HK-2 (cell line): ENCODE measurements around the gene GNG11.
A peak's percentile ranks its signal among the peaks of the same experiment; 100 is the strongest.
"Not testable (repeated sequence)": the region's sequence is repeated elsewhere in the genome, so short reads cannot be mapped to it uniquely, and the experiment has no call there.

Experiments used
- DNase-seq: peaks from one replicate; pipeline ENCODE4 v3.0.0-alpha.2; 2018; ENCODE audit not compliant: unreplicated experiment

Gene GNG11

DNA sequence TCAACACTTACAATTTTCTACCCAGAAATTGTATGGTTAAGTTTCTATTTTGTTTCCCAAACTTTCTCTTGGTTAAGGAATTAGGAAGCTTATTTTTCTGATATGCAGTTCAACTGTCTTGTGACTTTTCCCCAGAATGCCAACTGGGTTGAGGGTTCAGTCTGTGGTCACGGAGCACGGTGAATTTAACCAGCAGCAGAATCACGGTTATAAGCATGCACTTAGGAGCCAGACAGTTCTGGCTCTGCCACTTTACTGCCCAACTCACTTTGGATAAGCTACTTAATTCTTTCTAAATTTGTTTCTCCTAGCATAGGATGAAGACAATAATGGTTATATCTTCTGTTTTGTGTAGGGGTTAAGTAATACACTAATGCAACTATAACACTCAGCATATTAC lies 10.3 kb upstream of the GNG11 start:
- not testable (repeated sequence) for DNase-seq

DNA sequence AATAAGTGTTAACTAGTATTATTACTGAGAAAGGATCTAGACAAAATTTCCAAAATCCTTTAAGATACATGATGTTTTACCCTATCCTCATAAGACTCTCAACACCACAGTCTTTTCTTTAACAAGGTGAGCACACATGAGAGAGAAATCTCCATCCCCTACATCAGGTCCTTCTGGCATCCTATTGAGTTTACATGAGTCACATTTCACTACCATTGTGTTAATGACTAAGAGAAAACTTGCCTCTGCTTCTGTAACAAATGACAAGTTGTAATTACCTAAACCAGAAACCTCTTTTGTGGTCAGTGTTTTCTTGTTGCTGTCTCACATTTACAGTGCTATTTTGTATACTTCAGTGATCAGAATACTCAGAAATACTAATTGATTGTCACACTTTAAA lies 9.9 kb upstream of the GNG11 start:
- not testable (repeated sequence) for DNase-seq

DNA sequence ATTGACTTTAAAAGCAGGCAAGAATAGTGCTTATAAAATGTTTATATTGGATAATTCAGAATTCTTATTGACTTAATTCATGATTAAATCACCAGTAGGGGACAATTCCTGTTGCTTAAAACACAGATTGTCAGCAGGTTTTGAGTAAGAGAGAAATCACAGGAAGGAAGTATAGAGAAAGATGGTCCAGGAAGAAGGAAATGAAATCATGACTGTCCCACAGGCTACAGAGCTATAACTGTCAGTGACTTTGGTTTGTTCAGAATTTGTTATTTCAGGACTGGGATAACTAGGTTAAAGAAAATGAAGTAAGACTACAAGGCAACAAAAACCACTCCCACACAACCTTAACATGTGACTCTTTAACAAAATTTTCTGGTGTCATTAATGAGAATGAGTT lies 8.3 kb upstream of the GNG11 start:
- DNase-seq, result no peak

DNA sequence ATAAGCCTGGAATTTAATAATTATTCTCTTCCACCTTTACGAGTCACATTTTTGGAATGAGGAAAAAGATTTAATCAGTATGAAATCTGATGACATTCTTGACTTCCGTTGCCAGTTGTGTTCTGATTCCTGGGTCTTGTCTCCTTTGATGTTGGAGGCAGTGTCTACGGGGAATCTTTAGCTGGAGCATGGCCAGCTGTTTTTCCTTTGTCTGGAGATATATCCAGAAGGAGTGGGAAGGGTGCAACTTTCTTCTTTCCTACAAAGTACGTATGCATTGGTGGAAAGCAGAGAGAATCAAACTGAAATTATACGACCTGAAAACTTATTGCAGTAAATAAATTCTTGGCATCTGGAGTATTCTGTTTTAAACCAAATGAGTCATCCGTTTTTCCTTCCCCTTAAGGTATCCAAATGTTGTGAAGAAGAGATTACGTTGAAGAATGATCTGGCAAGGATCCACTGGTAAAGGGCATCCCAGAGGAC lies 6.9 kb upstream of the GNG11 start:
- no peak for DNase-seq

DNA sequence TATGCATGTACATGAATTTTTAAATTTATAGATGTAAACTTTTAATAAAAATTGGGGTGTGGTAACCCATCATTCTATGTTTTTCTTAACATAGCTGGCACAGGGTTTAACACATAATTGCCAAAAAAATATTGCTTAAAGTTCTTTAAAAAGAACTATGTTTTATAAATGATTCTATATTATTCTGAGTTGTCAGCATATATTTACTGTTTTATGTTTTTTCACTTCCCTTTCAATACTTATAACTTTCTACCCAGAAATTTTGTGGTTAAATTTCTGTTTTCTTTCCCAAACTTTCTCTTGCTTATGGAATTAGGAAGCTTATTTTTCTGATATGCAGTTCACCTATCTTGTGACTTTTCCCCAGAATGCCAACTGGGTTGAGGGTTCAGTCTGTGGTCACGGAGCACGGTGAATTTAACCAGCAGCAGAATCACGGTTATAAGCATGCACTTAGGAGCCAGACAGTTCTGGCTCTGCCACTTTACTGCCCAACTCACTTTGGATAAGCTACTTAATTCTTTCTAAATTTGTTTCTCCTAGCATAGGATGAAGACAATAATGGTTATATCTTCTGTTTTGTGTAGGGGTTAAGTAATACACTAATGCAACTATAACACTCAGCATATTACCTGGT lies 6.2 kb upstream of the GNG11 start:
- not testable (repeated sequence) for DNase-seq

DNA sequence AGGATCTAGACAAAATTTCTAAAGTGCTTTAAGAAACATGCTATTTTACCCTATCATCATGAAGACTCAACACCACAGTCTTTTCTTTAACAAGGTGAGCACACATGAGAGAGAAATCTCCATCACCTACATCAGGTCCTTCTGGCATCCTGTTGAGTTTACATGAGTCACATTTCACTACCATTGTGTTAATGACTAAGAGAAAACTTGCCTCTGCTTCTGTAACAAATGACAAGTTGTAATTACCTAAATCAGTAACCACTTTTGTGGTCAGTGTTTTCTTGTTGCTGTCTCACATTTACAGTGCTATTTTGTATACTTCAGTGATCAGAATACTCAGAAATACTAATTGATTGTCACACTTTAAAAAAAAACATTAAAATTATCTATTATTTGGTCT lies 5.6 kb upstream of the GNG11 start:
- DNase-seq, result not testable (repeated sequence)

DNA sequence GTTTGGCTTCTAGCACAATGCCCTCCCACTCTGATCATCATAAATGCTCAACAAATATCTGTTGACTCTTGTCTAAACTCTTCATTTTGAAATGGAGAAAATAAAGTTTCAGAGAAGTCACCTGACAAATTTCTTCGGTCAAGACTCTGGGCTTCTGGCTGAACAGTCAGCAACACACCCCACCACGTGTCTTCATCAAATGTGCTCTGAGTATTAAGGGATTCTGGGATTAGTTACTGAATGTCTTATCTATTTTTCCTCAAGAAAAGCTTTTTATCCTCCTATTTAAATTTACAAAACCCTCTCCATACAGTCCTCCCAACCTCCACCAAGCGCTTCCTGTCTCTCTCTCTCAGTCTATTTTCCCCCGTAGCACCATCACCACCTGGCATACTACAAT lies 5.2 kb upstream of the GNG11 start:
- DNase-seq, result not testable (repeated sequence)

DNA sequence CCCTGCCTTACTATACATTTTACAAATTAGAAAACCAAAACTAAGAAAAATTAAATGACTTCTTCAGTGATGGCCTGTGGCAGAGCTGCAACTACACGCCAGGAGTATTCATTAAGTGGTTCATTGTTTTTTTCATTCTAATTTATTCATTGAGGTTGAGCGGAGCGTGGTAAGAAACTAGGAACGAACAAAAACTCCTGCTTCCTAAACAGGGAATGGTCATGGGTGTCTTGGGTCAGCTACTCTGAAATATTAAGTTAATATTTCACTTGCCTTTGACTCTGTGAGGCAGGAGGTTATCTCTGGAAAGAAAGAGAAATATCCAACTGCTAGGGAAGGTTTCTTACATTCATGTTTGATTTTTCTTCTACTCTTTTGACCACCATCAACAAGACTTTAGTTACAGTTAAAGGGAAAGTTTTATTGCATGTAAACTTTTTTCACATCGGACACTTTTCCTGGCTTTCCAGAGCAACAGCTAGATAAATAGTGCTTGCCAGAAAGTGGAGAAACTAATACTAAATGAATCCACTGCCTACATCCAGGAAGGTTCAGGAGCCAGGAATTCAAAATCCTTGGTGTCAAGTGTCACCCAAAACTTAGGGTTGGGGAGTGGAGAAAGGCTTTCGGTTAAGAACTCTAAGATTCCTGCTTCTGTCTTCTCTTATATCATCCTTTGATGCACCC lies 896 bp upstream of the GNG11 start:
- DNase-seq, result peak; percentile 15

DNA sequence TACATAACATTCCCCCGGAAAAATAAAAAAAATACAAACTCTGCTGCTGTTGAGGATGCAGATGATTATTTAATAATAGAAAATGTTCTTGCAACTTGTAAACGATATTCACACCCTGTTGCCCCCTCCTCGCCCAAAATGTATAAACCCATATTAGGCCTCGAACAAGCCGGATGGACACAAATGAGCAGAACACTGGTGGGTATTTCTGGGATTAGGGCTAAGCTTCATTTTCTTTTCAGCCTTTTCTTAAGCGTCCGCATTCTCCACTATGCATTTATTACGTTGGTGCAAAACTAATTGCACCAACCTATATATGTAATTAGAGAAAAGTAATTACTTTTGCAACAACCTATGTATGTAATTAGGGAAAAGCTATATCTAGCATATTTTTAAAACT lies 349 bp upstream of the GNG11 start:
- DNase-seq, result no peak

DNA sequence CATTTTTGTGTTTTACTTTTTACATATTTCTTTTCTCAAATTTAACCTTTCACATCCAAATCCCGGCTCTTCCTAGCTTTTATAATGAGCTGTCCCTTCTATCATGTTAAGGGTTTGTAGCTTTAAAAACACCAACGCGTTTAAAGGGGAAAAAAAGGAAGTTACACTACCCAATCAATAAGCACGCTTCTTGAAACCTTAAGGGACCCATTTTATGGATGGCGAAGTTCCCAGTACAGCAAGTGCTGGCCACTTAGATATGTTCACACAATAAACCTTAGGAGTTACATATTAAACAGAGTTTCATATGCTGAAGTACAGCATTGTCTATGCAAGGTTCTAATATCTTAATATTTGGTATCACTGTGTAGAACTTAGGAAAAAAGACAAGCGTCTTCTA lies 1.8 kb downstream of the GNG11 start:
- no peak for DNase-seq

DNA sequence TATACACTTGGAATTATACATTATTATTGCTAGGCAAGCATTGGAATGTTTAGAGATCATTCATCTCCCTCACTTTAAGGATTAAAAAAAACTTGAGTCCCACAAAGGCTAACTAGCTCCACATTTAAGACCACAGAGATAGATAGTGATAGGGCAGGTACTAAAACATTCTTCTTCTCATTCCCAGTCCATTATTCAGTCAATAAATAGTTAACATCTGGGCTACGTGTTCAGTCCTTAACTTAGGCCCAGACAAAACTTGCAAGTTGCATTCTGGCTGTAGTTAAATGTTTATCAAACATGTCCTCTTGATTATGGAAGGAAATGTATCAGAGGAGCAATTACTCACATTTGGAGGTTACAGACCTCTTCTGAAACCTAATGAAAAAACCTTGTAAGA lies 2.4 kb downstream of the GNG11 start:
- no peak for DNase-seq

DNA sequence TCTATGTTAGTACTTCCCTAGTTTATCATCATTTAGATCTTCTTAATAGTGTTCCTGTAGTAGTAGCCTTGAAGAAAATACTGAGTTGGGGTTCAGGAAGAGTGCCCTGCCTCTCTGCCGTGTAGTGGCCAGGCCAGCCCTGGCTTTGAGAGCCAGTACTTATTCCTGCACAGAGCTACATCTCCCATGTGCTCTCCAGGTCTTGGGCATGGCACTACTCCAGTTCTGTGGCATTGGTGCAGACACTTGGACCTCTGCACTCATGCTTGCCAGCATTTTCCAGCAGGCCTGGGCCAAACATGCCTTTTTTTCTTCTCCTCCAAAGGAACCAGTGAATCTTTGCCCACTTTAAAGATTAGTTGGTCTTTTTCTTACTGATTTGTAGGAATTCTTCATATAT lies 5.3 kb downstream of the GNG11 start:
- no peak for DNase-seq

DNA sequence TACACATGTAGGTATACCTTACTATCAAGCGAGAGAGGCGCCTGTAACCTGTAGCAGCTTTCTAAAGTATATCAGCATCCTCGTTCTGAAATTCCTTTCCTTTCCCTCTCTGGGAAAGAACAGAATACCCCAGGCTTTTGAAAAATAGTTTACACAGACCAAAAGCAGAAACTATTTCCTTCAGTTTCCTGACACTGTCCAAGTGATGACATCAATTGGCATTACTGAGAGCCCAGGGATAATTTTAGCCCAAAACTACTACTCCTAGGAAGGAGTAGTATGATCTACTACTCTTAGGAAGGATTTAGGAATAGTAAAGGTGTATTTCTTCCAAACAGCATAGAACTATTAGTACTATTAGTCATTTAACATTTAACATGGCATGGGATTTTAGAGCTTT lies 6.0 kb downstream of the GNG11 start:
- no peak for DNase-seq

DNA sequence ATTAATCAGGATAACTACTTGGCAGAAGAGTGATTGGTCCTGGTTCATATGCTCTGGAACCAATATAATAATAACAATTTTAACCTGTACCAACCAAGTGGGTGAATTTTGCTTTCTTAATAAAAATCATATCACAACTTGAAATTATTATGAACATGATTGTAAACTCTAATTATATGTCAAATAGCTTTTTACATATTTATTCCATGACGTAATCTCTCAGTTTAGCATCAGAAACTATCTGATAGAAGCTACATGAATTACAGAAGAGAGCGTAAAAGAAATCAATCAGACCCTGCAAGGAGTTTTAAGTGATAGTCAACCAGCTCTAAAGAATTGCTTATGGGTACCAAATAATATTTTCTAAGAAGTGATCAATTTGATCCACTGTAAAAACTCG lies 10.1 kb downstream of the GNG11 start:
- DNase-seq, result no peak

DNA sequence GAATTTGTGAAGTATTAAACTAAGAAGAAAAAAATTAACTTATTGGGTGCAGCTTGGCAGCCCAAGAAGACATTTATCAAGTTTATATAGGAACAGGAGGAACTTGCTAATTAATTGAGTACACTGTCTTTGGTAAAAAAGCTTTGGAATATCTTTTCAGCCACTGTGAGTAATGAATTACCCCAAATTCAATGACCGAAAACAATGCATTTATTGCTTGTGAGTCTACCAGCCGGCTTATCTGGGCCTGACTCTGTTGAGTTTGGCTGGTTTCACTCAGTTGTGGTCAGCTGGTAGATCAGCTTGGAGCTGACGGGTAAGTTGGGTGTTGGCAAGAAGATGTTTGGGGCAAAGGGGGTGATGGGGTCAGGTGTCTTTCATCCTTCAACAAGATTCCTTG lies 11.6 kb downstream of the GNG11 start:
- no peak for DNase-seq

DNA sequence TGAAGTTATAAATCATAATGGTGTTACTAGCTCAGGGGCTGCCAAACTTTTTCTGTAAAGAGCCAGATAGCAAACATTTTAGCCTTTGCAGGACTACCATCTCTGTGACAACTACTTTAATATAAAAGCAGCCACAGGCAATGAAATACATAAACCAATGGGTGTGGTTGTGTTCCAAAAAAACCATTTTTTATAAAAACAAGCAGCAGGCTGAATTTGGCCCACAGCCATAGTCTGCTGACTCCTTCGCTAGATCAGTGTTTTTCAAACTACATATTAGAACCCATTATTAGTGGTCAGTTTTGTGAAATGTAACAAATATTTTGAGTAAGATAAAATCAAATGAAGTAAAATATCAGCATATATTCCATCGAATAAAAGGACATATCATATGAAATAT lies 13.6 kb downstream of the GNG11 start:
- DNase-seq, result no peak

DNA sequence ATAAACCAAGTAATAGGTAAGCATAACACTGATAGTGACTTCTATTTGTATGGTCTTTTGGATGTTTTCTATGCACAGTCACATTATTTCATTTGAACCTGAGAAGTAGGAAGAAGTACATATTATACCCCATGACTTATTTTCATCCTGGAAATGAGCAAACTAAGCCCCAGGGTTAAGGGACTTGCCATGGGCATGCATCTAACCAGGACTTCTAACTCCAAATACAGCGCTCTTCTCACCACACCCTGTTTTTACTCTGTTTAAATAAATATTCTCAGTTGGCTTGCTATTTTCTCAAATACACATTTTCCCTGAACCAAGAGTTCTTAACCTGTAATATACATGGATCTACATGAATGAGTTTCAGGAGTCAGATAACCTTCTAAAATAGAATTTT lies 16.3 kb downstream of the GNG11 start:
- no peak for DNase-seq

DNA sequence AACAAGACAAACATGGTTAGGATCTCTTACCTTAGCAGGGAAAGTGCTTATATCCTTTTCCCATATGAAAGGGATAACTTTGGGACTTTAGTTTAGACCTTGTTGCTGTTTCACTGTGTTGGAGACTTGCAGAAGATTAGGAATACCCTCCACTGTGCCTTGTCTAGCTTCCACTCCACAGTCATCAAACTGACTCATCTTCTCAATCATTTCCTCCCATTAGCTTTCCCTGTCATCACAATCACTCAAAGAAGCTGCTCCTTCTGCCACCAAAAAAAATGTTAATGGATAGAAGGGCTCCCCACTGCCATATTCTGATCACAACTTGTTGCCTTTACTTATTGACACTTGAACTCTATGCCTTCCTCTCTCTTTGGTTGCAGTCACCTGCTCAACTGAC lies 16.8 kb downstream of the GNG11 start:
- no peak for DNase-seq

DNA sequence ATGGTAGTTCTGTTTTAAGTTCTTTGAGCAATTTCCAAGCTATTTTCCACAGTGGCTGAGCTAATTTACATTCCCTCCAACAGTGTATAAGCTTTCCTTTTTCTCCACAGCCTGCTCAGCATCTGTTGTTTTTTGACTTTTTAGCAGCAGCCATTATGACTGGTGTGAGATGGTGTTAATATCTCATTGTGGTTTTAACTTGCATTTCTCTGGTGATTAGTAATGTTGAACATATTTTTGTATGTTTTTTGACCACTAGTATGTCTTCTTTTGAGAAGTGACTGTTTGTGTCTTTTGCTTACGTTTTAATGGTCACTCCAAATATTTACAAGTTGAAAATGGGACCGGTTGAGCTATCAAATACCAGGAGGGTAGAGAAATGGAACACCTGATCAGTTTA lies 20.4 kb downstream of the GNG11 start:
- no peak for DNase-seq

DNA sequence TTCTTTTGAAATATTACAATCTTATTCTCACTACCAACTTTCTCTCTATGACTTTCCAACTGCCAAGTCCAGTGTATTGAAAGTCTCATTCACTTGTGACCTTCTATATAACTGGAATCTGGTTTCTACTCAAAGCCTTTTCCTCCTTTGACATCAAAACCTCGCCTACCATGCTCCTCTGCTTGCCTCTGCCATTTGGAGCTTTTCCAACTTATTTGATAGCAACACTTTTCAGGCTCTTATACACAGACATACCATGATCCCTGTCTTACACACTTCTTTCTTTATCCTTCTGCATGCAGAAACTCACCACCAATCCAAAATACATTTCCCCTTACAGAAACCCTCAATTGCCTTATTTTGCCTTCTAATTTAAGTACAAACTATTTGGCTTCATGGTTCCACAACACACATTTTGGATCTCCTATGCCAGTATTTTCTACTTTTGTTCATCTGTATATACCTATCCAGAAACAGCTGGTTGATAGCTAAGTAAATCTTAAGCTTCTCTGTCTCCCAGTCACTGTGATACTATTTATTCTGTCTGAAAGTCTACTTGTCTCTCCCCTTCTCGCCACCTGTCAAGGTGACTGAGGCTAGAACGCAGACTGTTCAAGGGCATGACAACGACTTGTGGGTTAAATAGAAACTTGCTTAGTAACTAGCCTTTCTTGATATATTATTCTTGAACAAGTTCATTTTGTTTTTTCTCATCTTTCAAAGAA lies 22.4 kb downstream of the GNG11 start:
- DNase-seq, result no peak

DNA sequence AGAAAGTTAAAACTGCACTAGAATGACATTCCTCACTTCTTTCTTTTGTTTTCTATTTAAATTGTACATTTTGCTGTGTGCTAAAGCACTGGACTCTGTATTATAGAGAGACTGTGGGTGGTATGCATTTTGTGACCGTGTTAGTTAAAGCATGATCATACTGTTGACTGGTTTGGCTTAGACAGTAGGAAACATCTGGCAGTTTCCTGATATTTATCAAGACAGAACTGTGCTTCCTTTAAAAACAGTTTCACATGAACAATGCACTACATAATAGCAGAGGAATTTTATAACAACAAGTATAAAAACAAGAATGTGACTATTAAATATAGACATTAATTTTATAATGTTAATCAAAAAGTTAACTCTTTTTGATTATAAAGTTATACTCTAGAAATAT lies 23.1 kb downstream of the GNG11 start:
- no peak for DNase-seq

DNA sequence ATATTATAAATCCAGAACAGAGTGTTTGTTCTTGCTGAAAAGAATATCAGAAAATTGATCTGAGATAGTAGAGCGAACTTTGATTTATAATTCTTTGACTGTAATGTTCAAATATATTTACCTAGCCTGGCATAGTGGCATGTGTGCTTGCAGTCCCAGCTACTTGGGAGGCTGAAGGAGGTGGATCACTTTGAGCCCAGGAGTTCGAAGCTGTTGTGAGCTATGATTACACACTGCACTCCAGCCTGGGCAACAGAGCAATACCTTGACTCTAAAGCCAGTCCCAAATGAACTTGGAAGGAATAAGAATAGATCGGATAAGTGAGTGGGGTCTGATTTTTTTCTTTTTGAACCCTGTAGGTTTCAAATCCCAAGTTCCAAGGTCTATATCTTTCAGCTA lies 23.5 kb downstream of the GNG11 start:
- no peak for DNase-seq
